Measurements from ENCODE around the gene VAMP5.

Gene VAMP5

GRCh38 chr2:85600951-85601770 is 16.9 kb downstream of the VAMP5 start:
- TF ChIP-seq GATA3 (IDR thresholded peaks at IDR 0.05; ENCODE audit: low read depth, low read length) (no peak), GATA2 (IDR thresholded peaks at IDR 0.05; ENCODE audit: low read depth, low read length) (no peak)

GRCh38 chr2:85601771-85602475 is 17.7 kb downstream of the VAMP5 start:
- no peak for TF ChIP-seq GATA3 (IDR thresholded peaks at IDR 0.05; ENCODE audit: low read depth, low read length)
- no peak for TF ChIP-seq GATA2 (IDR thresholded peaks at IDR 0.05; ENCODE audit: low read depth, low read length)

DNA sequence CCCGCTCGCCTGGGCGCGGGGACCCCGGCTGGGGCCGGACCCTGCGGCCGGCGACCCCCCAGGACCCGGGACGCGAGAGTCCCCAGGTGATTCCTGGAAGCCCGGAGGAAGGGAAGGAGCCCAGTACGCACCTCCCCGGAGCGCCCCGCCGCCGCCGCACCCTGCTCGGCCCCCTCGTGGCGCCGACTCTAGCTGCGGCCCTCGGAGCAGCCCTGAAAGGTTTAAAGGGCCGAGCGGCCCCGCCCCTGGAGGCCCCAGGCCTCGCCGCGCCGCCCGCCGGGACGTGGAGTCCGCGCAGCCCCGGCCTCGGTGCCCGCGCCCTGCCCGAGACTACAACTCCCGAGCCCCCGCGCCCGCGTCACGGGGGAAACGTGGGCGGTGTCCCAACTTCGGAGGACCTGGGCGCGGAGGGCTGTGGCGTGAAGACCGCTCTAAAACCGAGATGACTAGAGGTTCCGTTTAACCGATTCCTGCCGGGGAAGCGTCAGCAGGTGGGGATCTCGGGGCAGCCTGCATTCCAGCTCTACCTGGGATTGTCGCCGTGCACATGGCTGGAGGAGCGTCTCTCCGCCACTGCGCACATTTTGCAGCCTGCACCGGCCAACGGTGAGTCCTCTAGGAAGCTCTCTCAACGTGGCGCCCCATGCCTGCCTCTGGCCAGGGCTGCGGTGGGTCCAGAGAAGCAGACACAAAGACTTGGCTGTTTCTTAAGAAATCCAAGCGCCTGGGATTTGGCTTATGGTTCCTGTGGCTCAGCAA is 18.4 kb downstream of the VAMP5 start, which contains the start of gene TMEM150A:
TSS of gene TMEM150A (minus strand) at position 223 of the 759 bp plus-strand sequence. CDS start 750 bp downstream, outside the sequence.
- TF ChIP-seq GATA3 (IDR thresholded peaks at IDR 0.05; ENCODE audit: low read depth, low read length) (no peak), GATA2 (IDR thresholded peaks at IDR 0.05; ENCODE audit: low read depth, low read length) (no peak)

GRCh38 chr2:85604568-85605339 is 20.5 kb downstream of the VAMP5 start:
- TF ChIP-seq GATA2 (IDR thresholded peaks at IDR 0.05; ENCODE audit: low read depth, low read length) = no peak
- TF ChIP-seq GATA3 (IDR thresholded peaks at IDR 0.05; ENCODE audit: low read depth, low read length) = no peak

DNA sequence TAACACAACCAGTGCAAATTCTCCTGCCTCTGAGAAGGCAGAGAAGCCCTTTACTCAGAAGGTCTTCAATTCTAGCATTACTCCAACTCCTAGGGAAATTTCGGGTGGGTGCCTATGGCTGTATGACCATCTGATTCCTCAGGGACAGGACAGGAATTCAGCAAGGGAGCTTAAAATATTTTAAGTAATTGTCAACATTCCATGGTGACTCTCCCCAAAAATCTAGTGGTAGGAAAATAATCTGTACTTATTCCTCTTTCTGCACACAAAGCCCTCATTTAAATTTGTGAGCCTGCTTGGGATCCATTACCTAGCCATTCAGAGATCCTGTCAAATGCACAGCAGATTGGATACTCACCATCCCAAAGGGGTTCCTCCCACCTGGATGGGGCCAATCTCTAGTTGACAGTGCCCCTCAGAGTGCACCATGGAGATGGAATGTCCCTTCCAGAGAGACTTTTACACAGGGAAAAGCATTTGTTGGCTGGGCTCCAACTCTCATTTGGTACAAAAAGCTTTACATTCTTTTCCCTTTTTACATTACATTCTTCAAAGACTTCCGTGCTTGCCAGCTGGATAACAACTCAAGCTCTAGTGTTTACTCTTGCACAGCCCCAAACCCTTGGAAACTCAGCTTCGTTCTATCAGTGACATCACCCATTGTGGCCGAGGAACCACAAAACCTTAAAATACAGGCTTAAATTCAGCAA is 21.3 kb downstream of the VAMP5 start:
- TF ChIP-seq GATA3 (IDR thresholded peaks at IDR 0.05; ENCODE audit: low read depth, low read length) (no peak), GATA2 (IDR thresholded peaks at IDR 0.05; ENCODE audit: low read depth, low read length) (no peak)

GRCh38 chr2:85606116-85606455 is 21.9 kb downstream of the VAMP5 start:
- TF ChIP-seq GATA3 (IDR thresholded peaks at IDR 0.05; ENCODE audit: low read depth, low read length) = no peak
- no peak for TF ChIP-seq GATA2 (IDR thresholded peaks at IDR 0.05; ENCODE audit: low read depth, low read length)

DNA sequence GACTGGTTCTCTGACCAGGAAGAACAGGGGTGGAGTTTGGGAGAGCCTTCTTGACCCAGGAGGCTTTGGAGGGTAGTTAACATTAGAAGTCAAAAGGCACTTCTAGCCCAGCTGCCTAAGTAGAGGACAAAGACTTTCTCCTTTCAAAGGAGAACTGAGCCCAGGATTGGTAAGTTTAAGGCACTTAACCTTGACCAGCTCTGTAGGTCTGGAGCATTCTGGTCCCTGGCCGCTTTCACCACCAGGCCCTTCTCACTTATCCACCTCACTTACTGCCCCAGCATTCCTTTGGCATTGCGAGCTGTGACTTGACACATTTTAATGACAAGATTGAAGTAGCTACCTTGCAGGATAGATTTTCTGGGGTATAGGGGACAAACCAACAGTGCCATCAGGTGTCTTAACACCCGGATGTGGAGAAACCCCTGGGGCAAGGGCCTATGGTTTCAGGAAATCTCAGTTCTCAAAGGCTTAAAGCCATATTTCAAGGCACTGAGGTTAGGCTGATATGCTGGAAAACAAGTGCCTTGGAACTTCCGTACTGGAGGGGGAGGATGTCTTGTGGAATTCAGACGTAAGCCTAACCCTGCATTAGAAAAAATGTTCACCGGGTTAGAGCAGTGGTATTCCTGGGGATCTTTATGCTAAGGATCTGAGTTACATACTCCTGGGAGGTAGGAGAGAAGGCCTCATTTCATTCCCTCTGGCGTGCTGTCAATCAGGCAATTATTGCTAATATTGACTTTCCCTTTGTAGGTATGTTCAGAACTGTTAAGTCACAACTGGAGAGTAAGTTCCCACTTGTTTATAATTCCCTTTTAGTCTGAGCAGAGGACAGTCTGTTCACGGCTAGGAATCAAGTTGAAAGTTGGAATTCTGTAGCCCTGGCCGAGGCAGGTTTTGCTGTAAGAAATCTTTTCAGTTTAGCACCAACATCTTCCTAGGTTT is 23.3 kb downstream of the VAMP5 start:
- TF ChIP-seq GATA2 (IDR thresholded peaks at IDR 0.05; ENCODE audit: low read depth, low read length) = no peak
- TF ChIP-seq GATA3 (IDR thresholded peaks at IDR 0.05; ENCODE audit: low read depth, low read length) = no peak

DNA sequence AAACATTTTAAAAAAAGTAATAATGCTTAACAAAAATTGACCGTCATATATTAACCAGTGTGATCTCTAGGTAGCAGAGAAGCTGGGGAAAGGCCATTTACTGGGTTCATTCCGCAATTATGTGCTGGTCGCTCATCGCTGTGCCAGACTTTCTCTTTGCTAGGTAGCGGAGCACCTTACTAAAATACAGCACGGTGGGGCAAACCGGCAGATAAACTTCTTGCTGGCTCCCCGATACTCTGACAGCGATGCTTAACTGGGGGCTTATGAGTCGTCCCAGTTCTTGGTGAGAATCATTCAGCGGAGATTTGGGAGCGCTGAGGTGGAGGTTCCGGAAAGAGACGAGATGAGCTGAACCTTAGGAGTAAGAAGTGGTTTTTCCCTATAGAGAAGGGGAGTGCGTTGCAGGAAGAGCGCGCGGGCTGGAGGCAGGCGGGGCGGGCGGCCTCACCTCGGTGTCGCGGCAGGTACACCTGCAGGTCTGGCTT is 27.0 kb downstream of the VAMP5 start:
- TF ChIP-seq GATA3 (IDR thresholded peaks at IDR 0.05; ENCODE audit: low read depth, low read length) (no peak), GATA2 (IDR thresholded peaks at IDR 0.05; ENCODE audit: low read depth, low read length) (no peak)

DNA sequence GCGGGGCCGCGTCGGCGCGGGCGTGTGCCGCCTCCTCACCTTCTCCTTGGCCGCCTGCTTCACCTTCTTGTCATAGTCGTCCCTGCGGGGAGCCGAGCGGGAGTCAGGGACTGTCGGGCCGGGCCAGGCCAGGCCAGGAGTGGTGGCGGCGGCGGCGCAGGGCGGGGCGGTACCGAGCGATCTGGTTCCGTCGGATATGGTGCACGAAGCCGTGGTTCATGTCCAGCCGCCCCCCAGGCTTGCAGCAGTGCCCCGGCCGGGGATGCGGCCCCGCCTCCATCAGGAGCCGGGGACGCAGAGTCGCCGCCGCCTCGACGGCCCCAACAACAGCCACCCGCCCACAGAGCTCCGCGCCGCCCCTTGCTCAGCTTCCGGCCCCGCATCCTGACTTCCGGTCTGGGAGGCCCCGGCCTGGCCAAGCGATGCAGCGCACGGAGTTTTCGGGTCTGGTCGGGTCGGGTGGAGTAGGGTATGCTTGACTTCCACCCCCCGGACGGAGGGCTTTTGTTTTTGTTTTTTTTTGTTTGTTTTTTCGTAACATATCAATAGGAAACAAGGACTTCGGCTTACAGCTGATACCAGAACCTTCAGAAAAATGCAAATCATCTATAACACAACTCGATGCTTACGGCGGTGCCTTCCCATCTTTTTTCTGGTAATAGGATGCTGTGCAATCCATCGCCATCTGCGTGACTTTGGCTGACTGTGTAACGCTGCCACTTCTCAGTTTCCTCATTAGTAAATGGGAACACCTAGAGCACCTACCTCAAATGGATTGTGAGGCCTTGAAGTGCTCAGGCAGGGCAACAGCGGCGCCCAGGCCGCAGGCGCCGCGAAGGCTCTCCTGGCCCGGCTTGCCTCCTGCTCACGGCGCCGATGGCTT is 27.7 kb downstream of the VAMP5 start, which contains the start of gene C2orf68:
TSS of gene C2orf68 (minus strand) at position 362 of the 883 bp plus-strand sequence. CDS start at position 280, 82 bp downstream.
- TF ChIP-seq GATA2 (IDR thresholded peaks at IDR 0.05; ENCODE audit: low read depth, low read length) (no peak), GATA3 (IDR thresholded peaks at IDR 0.05; ENCODE audit: low read depth, low read length) (no peak)

DNA sequence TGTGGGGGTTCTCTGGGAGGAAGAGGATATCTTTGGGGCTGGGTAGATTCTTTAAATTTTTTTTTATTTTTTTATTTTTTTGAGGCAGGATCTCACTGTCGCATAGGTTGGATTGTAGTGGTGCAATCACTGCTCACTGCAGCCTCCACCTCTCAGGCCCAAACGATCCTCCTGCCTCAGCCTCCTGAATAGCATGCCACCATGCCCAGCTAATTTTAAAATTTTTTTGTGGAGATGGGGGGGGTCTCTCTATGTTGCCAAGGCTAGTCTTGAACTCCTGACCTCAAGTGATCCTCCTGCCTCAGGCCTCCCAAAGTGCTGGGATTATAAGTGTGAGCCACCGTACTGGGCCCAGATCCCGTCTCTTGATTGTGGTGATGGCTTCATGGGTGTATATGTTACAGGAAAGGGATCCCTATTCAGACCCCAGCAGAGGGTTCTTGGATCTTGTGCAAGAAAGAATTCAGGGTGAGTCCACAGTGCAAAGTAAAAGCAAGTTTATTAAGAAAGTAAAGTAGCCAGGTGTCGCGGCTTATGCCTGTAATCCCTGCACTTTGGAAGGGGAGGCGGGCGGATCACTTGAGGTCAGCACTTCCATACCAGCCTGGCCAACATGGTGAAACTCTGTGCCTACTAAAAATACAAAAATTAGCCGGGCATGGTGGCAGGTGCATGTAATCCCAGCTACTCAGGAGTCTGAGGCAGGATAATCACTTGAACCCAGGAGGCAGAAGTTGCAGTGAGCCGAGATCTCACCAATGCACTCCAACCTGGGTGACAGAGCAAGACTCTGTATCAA is 29.7 kb downstream of the VAMP5 start:
- TF ChIP-seq GATA3 (IDR thresholded peaks at IDR 0.05; ENCODE audit: low read depth, low read length) (no peak), GATA2 (IDR thresholded peaks at IDR 0.05; ENCODE audit: low read depth, low read length) (no peak)

Data from SH-SY5Y (cell line).